ENCODE results near the gene BANP.

The BANP gene

GRCh38 chr16:88077328-88078108 lies 126.3 kb downstream of the BANP start:
- TF ChIP-seq CTCF (IDR thresholded peaks at IDR 0.05; ENCODE audit: control insufficient read depth, extremely low read depth, insufficient read depth), result no peak
- 0 out of 2 replicates have a peak overlapping the region, but pooled peaks have one; percentile 3 for H3K4me3 ChIP-seq (ENCODE audit: low read depth, low read length)
- DNase-seq (ENCODE audit: low read depth), result peak; percentile 90

DNA sequence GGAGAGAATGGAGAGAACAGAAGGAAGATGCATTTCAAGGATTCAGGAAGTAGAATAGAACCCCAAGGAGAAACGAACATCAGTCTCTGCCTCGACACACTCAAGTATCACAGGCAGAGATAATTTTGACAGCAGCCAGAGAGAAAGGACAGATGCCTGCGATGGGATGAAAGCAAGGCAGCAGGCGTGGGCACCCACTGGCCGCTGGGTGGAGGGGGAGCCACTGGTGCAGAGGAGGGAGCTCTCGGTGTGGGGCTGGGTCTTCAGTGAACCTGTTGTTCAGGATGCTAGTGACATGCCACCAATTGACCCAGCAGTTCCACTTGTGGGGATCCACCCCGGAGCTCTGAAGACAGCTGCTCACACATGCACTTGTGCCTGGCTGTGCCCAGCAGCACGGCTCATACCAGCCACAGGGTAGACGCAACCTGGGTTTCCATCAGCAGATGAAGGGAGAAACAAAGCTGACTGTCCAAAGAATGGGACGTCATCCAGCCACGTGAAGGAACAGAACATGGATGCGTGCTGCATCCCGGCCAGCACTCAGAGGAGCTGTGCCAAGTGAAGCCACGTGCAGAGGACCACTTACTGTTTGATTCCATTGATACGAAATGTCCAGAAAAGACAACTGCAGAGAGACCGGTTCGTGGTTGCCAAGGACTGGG lies 127.0 kb downstream of the BANP start:
- TF ChIP-seq CTCF (IDR thresholded peaks at IDR 0.05; ENCODE audit: control insufficient read depth, extremely low read depth, insufficient read depth), result no peak
- no peak for DNase-seq (ENCODE audit: low read depth)
- no peak overlapping the region for H3K4me3 ChIP-seq (ENCODE audit: low read depth, low read length)

GRCh38 chr16:88083582-88083981 lies 132.3 kb downstream of the BANP start:
- H3K4me3 ChIP-seq (ENCODE audit: low read depth, low read length), result no peak overlapping the region
- no peak for TF ChIP-seq CTCF (IDR thresholded peaks at IDR 0.05; ENCODE audit: control insufficient read depth, extremely low read depth, insufficient read depth)
- DNase-seq (ENCODE audit: low read depth), result no peak

- no peak overlapping the region for H3K4me3 ChIP-seq (ENCODE audit: low read depth, low read length)
- TF ChIP-seq CTCF (IDR thresholded peaks at IDR 0.05; ENCODE audit: control insufficient read depth, extremely low read depth, insufficient read depth), result no peak
- DNase-seq (ENCODE audit: low read depth), result no peak
Measured at GRCh38 chr16:88084881-88085280, 133.6 kb downstream of the BANP start.

- DNase-seq (ENCODE audit: low read depth), result no peak
- H3K4me3 ChIP-seq (ENCODE audit: low read depth, low read length), result no peak overlapping the region
- TF ChIP-seq CTCF (IDR thresholded peaks at IDR 0.05; ENCODE audit: control insufficient read depth, extremely low read depth, insufficient read depth), result no peak
Measured at GRCh38 chr16:88086571-88087516, 135.6 kb downstream of the BANP start.

GRCh38 chr16:88087517-88087877 lies 136.3 kb downstream of the BANP start:
- no peak for DNase-seq (ENCODE audit: low read depth)
- no peak overlapping the region for H3K4me3 ChIP-seq (ENCODE audit: low read depth, low read length)
- no peak for TF ChIP-seq CTCF (IDR thresholded peaks at IDR 0.05; ENCODE audit: control insufficient read depth, extremely low read depth, insufficient read depth)
